Stimulated activated CD4-positive, alpha-beta T cell treated with anti-CD3 and anti-CD28 coated beads, Interleukin-2, amount 100 ng/mL, for 24 hours (primary cell): ENCODE results near the gene ARRDC1.

Experiments
- DNase-seq, 2 donors: peaks; one replicate each; pipeline ENCODE4 v3.0.0-alpha.2; 2020

ARRDC1 gene

DNA sequence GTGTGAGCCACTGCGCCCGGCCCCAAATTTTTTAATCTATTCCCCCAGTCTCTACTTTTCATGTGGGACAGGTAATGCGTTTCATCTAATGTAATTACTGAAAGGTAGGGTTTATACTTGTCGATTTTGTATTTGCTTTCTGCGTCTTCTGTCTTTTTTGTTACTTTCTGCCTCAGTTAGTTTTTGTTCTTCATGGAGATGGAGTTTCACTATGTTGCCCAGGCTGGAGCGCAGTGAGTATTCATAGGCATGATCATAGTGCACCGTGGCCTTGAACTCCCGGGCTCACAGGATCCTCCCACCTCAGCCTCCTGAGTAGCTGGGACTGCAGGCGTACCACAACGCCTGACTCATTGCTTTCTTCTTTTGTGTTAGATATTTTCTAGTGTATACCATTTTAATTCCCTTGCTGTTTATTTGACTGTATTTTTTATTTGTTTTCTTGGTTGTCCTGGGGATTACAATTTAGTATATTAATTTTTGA, 36.7 kb downstream of the ARRDC1 start:
- DNase-seq: no peak

DNA sequence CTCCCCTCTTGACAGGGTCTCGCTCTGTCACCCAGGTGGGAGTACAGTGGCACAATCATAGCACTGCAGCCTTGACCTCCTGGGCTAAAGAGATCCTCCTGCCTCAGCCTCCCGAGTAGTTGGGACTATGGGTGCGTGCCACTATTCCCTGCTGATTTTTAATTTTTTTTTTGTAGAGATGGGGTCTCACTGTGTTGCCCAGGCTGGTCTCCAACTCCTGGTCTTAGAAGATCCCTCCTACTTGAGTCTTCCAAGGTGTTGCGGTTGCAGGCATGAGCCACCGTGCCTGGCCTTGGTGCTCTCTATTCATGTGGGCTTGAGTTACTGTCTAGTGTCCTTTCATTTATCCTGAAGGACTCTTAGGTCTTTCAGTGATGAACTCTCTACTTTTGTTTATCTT, 37.4 kb downstream of the ARRDC1 start:
- DNase-seq: no peak

- no peak for DNase-seq
Measured at GRCh38 chr9:137643921-137644320, 38.4 kb downstream of the ARRDC1 start.

GRCh38 chr9:137645211-137645610, 39.7 kb downstream of the ARRDC1 start:
- no peak for DNase-seq

DNA sequence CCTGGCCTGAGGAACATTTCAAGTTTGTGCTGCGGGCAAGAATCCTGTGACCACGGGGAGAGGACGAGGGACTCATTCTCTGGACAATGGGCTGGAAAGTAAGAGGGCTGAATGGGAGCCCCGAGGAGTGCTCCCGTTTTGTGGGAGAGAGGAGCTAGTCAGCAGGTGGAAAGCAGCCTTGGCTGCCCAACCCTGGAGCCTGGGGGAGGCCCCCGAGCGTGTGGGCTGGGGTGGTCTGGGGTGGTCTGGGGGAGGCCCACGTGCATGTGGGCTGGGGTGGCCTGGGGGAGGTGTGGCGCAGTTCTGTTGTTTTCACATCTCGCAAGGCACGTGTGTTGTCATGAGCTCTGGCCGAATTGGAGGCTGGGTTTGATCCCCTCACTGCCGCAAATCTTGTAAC, 40.9 kb downstream of the ARRDC1 start:
- DNase-seq: no peak

DNA sequence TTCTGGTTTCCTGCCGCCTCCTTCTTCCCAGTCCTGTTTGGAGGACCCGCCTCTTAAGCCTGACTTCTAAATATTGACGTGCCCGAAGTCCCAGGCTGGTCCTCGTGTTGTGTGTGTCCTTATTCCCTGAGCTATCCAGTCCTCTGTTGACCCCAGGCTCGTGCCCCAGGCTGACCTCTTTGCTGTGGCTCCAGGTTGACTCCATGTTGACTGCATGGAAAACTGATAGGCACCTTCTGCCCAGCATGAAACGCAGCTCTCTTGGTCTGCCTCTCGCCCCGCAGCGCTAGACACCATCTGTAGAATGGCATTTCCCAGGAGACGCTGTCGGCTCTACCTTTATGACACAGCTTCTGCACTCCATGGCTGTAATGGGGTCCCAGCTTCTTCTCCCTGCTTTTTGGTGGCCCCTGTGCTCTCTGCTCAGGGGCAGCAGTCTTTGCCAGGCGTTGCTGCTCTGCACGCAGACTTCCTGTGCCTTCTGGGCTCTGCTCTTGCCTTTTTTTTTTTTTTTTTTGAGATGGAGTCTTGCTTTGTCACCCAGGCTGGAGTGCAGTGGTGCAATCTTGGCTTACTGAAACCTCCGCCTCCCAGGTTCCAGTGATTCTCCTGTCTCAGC, 41.7 kb downstream of the ARRDC1 start:
- DNase-seq: no peak

DNA sequence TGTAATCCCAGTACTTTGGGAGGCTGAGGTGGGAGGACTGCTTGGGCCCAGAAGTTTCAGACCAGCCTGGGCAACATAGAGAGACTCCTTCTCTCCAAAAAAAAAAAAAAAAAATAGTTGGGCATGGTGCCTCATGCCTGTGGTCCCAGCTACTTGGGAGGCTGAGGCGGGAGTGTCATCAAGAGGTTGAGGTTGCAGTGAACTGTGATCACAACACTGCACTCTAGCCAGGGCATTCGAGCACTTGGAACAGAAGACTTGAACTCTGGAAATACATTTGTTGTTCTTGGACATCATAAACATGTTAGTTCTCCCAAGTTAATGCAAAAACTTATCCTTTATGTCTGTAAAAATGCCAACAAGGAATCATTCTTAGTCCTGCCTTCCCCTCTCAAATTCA, 42.9 kb downstream of the ARRDC1 start:
- no peak for DNase-seq

GRCh38 chr9:137649553-137649952, 44.1 kb downstream of the ARRDC1 start:
- DNase-seq: no peak

DNA sequence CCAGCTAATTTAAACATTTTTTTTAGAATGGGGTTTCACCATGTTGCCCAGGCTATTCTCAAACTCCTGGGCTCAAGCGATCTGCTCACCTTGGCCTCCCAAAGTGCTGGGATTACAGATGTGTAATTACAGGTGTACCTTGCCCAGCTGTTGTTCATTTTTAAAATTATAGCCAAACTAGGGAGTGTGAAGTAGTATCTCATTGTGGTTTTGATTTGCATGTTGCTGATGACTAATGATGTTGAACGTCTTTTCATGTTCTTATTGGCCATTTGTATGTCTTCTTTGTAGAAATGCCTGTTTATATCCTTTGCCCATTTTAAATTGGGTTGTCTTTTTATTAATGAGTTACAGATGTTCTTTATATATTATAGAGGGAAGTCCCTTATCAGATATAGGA, 44.8 kb downstream of the ARRDC1 start:
- no peak for DNase-seq

- no peak for DNase-seq
Measured at GRCh38 chr9:137650779-137651178, 45.3 kb downstream of the ARRDC1 start.

DNA sequence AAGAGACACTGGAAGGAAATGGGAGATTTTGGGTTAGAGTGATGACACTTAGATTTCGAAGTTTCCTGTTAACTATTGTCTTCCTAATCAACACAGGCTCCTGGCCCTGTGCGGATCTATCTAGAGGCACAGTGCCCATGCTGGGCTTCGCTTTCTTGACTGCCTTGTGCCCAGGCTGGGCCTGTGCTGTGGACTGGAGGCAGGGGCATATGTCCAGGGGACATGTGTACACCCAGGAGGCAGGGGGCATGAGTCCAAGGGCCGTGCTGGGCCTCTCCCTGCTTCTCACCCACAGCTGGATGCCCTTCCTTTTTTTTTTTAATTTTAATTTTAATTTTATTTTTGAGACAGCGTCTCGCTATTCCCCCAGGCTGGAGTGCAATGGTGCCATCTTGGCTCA, 50.9 kb downstream of the ARRDC1 start:
- no peak for DNase-seq

- no peak for DNase-seq
Measured at GRCh38 chr9:137657606-137658005, 52.1 kb downstream of the ARRDC1 start.

- DNase-seq: no peak
Measured at GRCh38 chr9:137658781-137659180, 53.3 kb downstream of the ARRDC1 start.

DNA sequence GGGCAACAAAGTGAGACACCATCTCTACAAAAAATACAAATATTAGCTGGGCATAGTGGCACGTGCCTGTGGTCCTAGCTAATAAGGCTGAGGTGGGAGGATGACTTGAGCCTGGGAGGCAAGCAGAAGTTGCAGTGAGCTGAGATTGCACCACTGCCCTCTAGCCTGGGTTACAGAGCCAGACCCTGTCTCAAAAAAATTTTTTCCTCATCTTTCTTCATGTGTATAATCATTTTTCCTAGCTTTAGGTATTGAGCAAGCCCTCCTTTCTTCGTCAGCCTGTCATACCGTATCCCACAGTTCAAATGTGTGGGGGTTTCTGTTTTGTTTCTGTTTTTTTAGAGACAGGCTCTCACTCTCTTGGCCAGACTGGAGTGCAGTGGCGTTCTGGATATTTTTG, 54.7 kb downstream of the ARRDC1 start:
- DNase-seq: no peak

GRCh38 chr9:137663584-137663983, 58.1 kb downstream of the ARRDC1 start:
- no peak for DNase-seq

GRCh38 chr9:137664676-137665075, 59.2 kb downstream of the ARRDC1 start:
- no peak for DNase-seq
